Suppressor macrophage treated with lipopolysaccharide for 4 hours (primary cell): ENCODE measurements around the gene GJC2.
"Not testable (repeated sequence)": the region's sequence is repeated elsewhere in the genome, so short reads cannot be mapped to it uniquely, and the experiment has no call there.

ENCODE experiments used
- DNase-seq: peaks from one replicate; pipeline ENCODE4 v3.0.0-alpha.2; 2020

Gene GJC2

DNA sequence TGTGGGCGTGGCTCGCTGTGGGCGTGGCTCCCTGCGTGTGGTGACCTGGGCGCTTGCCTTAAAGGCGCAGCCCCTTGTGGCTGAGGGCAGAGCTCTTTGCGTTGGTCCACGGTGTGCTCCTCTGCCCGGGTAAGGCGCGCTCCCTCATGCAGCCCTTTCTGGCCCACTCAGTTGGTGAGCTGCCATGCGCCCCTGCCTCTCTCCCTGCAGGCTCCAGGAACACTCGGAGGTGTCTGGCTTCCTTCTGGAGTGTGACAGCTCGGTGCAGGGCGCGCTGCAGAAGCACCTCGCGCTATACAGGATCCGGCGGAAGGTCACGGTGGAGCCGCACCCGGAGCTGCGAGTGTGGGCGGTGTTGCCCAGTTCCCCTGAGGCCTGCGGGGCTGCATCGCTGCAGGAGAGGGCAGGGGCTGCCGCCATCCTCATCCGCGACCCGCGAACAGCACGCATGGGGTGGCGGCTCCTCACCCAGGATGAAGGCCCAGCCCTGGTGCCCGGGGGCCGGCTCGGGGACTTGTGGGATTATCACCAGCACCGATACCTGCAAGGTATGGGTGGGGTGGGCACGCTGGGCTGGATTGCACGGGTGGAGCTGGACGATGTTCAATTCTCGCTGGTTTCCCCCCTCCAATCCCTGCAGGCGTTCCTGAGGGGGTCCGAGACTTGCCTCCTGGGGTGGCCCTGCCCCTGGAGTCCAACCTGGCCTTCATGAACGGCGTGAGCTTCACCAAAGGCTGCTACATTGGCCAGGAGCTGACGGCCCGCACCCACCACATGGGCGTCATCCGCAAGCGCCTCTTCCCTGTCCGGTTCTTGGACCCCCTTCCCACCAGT lies 25.0 kb downstream of the GJC2 start:
- DNase-seq = peak; percentile 20

DNA sequence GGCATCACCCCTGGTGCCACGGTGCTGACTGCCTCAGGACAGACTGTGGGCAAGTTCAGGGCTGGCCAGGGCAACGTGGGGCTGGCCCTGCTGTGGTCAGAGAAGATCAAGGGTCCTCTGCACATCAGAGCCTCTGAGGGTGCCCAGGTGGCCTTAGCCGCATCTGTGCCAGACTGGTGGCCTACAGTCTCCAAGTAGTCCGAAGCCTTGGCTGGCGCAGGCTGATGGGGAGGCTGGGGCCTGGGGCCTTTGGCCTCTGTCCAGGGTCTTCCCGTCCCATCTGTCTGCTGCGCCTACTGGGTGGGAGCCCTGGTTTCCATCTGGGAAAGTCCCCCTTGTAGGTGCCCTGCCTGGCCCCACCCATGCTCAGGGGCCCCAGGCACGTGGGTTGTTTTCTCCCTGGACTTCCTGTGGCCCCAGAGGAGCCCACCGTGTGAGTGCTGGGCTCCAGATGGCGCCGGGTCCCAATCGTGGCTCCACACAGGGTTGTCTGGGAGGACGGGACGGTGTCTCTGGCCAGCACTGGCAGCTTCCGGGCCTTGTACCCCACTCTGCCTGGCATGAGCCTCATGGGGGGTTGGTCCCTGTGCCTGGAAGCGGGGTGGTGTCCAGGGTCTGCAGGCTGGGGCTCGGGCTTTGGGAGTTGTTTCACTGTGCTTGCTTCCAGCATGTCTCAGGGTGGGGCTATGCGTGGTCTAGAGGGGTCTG lies 25.7 kb downstream of the GJC2 start:
- no peak for DNase-seq

DNA sequence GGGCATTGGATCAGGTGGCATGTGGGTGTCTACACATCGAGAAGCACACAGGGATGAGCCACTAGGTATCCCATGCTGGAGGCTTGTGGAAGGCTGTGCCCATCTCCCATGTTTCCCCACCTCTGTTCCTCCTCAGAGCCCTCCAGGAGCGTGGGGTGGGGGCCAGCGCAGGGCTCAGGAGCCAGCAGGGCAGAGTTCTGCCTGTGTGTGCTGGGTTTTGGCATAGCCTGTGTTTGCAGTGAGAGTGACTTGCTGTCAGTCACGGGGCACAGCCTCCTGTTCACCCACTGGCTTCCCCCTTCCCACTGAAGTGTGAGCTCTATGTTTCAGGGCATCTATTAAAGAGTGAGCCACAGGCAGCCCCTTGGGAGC lies 26.3 kb downstream of the GJC2 start:
- DNase-seq = no peak

DNA sequence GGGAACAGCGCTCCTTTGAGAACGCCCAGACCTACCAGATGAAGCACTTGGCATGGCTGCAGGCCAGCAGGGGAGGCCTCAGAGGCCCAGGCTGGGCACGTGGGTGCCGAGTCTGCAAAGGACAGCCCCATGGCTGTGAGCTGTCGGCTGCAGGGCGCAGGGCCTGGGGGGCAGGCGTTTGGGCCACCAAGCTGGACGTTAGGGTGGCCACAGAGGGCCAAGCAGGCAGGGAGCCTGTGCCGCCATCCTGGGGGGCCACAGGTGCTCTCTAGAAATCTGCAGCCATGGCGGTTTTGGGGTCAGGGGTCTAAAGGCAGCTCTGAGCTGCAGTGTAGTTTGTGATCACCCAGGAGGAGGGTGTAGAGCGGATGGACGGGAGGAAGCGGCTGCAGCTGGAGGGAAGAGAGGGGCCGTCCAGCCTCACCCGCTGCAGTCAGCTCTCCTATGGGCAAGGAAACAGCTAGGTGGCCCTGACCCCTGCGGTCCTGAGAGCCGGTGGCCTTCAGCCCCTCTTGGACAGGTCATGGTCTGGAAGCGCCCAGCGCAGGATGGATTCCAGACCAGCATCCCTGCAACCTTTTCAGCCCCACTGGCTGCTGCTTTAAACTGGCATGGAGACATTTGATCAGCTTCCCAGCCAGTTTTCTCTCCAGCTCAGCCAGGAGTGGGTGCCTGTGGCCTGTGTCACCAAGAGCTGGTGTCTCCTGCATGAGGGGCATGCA lies 26.9 kb downstream of the GJC2 start:
- DNase-seq = no peak

DNA sequence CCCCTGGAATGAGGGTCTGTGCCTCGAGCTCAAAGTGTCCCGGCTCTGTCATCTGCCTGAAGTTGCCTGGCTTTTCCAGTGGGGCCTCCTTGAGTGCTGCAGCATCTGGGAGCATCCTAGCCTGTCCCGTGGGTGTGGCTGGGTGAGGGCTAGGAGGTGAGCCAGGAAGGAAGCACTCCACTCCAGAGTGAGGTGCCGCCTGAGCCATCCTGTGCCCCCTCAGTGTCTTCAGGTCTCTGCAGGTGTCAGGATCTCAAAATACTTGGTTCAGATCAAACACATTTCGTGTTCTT lies 27.4 kb downstream of the GJC2 start:
- DNase-seq = no peak

DNA sequence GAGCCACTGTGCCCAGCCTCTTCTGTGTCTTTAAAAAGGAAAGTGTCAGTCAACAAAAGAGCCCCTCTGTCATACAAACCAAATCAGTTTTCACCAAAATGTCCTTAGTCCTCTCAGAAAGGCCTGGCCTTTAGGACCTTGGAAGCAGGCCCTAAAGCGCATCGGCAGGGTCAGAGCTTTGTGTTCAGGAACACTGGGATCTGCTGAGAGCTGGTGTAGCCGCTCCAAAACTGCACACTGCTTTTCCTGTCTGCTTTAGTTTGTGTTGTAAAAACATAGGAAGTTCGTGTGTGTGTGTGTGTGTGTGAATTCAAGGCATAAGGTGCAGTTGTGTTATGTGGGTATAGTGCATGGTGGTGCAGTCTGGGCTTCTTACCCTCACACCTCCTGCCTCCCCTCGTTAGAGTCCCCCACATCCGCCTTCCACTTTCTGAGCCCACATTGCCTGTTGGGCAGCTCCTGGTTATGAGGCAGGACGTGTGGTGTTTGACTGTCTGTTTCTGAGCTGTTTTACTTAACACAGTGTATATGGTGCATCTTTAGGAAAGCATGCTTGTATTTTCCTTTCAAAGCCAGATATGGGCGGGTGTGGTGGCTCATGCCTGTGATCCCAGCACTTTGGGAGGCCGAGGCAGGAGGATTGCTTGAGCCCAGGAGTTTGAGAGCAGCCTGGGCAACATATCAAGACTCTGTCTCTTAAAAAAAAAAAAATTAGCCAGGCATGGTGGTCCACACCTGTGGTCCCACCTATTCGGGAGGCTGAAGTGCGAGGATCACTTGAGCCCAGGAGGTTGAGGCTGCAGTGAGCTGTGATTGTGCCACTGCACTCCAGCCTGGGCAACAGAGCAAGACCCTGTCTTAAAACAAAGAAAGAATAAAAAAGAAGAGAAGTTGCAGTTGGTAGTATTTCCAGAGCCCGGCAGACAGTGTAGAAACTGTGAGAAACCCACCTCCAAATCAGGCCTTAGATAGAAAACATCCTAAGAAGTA lies 28.3 kb downstream of the GJC2 start:
- DNase-seq = no peak

DNA sequence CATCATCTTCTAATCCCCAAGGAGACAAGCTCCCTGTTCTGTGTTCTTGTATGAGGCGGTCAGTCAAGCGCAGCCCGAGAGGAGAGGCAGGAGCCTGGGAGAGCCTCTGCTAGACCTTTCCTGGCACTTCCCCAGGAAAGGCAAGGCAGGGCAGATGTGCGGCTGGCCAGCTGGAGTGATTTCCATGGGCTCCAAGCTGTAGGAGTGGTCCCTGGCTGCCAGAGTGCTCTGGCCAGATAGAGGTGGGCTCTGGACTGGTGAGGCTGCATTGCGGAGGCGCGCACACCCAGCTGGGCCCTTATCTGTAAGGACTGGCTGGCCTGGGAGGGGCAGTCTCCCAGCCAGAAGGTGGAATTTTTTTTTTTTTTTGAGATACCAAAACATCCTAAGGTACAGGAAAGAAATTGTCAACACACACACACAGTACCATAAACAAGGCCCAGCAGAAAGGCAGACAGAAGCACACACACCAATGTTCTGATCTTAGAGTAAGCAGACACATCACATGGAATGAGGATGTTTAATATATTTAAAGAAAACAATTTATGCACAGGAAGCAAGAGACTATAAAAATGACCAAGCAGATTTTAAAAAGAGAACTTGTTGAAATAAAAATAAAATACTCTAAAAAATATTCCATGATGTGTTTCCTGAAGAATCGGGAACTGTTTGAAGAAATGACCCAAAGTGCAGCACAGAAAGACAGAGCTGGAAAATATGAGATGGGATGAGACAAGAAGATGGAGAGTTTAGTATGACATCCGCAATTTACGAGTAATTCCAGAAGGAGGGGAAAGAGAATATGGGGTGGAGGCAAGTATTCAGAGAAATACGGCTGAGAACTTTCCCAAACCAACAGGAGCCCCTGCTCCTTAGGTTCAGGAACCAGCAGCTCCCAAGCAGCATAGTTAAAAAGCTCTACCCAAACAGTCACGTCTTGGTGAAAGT lies 29.3 kb downstream of the GJC2 start:
- DNase-seq = no peak

DNA sequence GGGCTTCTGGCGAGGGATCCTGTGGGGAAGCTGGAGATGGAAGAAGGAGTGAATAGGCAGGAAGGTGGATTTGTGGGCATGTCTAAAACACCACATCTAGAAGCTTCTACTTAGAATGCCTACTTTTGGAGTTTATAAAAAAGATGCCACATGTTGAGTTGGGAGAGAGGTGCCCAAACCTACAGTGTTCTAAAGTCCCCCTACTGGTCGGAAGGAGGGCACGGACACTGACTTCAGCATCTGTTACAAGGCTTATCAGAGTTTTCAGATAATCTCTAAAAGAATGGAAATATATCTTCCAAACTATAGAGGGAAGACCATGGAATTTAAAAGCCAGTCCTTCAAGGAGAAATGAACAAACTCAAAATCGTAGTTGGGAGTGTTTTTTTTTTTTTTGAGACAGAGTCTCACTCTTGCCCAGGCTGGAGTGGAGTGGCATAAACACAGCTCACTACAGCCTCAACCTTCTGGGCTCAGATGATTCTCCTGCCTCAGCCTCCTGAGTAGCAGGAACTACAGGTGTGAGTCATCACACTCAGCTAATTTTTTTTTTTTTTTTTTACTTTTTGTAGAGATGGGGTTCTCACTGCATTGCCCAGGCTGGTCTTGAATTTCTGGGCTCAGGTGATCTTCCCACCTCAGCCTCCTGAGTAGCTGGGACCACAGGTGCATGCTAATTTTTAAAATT lies 30.7 kb downstream of the GJC2 start:
- DNase-seq = no peak

DNA sequence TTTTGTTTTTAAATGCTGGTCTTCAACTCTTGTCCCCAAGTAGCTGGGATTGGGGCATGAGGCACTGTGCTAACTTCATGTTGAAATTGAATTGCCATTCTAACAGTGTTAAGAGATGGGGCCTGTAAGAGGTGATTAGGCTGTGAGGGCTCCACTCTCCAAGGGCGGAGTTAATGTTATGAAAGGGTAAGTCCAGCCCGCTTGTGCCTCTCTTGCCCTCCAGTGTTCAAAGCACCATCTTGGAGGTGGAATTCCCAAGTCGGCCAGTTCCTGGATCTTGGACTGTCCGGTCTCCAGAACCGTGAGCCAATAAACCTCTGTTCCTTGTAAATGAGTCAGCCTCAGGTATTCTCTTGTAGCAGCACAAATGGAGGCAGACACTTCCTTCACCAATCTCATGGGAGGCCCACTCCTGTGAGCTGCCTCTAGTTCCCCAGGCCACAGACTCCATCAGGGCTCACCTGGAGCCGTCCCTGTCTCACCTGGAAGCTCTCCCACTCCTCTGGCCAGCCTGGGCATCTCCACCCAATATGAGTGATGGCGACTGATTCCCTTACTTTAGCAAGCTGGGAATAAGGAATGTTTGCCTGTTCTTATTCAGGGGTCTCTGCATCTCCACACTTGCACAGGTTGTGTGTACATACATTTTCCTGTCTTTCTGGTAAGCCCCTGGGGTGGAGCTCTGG lies 31.4 kb downstream of the GJC2 start:
- DNase-seq = no peak

DNA sequence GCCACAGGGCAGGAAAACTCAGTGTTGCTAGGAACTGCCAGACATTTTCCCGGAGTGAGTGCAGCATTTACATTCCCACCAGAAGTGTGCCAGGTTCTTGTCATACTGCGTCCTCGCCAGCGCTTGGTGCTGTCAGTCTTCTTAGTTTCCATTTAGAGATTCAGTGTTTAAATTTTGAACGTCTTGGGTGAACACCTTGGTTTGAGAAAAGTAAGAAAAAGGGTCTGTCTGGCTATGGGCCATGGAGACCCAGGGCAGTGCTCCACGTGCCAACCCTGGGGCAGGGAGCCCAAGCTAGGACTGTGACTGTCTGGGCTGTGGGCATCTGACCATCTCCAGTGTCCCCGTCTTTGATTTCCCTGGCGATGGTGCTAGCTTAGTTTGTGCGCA lies 31.9 kb downstream of the GJC2 start:
- DNase-seq = no peak

DNA sequence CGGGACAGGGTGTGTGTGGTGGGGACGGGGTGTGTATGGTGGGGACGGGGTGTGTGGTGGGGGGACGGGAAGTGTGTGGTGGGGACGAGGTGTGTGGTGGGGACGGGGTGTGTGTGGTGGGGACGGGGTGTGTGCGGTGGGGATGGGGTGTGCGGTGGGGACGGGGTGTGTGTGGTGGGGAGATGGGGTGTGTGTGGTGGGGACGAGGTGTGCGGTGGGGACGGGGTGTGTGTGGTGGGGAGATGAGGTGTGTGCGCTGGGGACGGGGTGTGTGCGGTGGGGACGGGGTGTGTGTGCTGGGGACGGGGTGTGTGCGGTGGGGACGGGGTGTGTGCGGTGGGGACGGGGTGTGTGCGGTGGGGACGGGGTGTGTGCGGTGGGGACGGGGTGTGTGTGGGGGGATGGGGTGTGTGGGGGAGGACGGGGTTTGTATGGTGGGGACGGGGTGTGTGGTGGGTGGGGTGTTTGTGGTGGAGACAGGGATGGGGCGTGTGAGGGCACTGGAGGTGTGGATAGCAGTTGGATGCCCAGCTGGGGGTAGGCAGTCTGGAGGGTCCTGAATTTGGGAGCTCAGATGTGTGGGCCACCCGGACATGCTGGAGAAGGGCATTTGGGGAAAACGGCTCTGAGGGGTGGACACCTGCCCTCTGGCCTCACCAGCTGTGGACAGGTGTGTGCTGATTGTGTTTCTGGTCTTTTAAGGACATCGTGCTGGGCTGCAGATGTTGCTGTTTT lies 32.7 kb downstream of the GJC2 start:
- no peak for DNase-seq

DNA sequence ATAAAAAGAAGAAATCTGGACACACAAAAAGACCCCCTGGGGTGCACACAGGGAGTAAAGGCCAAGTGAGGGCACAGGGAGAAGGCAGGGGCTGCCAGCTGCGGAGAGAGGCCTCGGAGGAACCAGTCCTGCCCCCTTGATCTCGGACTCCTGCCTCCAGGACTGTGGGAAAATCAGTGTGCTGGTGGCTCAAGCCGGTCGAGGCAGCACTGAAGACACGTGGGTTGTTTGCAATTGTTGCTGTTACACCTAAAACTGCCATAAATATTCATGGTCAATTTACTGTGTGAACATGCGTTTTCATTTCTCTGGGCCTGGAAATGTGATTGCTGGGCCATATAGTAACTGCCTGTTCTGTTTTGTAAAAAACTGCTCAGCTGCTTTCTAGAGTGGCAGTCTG lies 34.4 kb downstream of the GJC2 start:
- no peak for DNase-seq

DNA sequence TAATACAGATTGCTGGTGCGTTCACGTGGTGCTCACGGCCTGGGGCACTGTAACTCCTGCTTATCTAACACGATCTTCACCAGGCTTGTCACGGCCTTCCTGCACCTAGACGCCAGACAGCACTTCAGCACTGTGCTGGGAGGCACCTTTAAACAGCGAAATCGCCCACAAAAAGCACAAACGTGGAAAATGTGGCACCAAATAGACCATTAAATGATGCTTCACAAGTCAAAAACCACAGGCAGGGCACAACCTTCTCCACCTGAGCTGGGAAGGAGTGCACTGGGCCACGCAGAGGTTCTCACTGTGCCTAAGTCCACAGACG lies 35.9 kb downstream of the GJC2 start:
- DNase-seq = no peak

DNA sequence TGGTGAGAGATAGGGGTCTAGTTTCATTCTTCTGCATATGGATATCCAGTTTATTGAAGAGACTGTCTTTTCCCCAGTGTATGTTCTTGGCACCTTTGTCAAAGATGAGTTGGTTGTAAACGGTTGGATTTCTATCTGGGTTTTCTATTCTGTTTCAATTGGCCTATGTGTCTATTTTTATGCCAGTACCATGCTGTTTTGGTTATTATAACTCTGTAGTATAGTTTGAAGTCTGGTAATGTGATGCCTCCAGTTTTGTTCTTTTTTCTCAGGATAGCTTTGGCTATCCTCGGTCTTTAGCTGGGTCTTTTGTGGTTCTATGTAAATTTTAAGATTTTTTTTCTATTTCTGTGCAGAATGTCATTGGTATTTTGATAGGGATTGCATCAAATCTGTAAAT lies 38.5 kb downstream of the GJC2 start:
- DNase-seq = not testable (repeated sequence)

DNA sequence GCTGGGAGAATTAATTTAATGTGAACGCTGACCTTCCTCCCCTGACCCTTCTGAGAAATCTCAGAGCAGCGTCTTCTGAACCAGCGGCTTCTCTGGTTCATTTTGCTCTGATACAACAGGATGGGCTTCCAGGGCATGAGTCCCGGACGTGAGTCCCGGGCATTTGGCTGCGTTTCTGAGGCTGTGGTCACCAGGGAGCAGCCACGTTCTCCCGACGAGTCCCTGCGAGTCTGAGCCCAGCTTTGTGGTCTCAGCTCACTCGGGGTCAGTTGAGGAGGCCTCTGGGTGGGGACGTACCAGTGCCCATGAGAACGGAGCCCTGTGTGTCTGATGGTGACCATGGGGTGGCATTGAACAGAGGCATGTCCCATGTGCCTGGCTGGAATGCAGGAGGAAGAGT lies 40.5 kb downstream of the GJC2 start:
- no peak for DNase-seq

DNA sequence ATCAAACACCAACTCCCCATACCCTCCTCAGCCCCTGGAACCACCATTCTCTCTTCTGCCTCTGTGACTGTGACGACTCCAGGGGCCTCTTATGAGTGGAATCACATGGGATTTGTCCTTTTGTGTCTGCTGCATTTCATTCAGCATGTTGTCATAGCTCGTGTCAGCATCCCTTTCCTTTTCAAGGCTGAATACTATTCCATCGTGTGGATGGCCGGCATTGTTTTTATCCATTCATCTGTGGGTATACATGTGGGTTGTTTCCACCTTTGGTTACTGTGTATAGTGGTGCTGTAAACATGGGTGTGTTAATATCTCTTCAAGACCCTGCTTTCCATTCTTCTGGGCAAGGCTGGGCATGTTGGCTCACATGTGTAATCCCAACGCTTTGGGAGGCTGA lies 41.0 kb downstream of the GJC2 start:
- DNase-seq = no peak

DNA sequence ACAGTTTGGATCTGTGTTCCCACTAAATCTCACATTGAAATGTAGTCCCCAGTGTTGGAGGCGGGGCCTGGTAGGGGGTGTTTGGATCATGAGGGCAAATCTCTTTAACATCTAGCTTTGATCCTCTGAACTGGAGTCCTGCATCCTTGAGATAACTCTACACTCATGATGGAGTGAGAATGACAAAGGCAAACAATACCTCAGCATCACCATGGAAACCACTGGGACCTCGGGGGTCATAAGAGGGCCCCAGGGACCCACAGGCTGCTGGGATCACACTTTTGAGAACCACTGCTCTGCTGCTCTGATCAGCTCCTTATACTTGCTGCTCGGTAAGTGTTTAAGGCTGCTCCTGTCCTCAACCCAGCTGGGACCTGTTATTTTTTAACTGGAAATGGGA lies 44.7 kb downstream of the GJC2 start:
- DNase-seq = no peak

DNA sequence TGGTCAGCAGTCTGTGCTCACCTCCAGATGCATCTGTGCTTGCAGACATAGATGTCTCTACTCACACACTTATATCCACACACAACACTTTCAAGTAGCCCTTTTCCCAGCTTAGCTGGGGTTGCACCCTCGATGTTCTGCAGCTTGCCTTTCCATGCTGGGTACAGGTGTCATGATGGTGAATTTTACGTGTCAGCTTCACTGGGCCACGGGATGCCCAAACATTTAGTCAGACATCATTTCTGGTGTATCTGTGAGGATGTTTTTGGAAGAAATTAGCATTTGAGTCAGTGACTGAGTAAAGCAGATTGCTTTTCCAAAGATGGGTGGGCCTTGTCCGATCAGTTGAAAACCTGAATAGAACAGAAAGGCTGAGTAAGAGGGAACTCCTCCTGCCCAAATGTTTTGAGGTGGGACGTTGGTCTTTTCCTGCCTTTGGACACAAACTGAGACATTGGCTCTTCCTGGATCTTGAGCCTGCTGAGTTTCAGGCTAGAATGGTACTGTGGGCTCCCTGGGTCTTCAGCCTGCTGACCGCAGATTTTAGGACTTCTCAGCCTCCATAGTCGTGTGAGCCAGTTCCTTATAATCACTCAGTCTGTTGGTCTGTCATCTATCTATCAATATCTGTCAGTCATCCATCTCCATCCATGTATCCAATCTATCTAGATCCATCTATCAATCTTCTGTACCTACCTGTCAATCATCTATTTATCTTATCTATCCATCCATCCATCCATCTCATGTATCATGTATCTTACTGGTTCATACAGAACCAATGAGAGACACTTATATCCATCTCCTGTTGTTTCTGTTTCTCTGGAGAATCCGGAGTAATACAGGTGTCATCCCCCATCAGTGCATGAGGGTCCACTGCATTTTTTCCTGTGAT lies 45.4 kb downstream of the GJC2 start:
- DNase-seq = no peak
